AG08395 (cell line): ENCODE measurements around the gene FLRT2.

ENCODE experiments used
- DNase-seq: peaks from one replicate; pipeline ENCODE4 v3.0.0; 2012; ENCODE audit warnings: mixed read lengths, low spot score

The FLRT2 gene, protein sequence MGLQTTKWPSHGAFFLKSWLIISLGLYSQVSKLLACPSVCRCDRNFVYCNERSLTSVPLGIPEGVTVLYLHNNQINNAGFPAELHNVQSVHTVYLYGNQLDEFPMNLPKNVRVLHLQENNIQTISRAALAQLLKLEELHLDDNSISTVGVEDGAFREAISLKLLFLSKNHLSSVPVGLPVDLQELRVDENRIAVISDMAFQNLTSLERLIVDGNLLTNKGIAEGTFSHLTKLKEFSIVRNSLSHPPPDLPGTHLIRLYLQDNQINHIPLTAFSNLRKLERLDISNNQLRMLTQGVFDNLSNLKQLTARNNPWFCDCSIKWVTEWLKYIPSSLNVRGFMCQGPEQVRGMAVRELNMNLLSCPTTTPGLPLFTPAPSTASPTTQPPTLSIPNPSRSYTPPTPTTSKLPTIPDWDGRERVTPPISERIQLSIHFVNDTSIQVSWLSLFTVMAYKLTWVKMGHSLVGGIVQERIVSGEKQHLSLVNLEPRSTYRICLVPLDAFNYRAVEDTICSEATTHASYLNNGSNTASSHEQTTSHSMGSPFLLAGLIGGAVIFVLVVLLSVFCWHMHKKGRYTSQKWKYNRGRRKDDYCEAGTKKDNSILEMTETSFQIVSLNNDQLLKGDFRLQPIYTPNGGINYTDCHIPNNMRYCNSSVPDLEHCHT

DNA sequence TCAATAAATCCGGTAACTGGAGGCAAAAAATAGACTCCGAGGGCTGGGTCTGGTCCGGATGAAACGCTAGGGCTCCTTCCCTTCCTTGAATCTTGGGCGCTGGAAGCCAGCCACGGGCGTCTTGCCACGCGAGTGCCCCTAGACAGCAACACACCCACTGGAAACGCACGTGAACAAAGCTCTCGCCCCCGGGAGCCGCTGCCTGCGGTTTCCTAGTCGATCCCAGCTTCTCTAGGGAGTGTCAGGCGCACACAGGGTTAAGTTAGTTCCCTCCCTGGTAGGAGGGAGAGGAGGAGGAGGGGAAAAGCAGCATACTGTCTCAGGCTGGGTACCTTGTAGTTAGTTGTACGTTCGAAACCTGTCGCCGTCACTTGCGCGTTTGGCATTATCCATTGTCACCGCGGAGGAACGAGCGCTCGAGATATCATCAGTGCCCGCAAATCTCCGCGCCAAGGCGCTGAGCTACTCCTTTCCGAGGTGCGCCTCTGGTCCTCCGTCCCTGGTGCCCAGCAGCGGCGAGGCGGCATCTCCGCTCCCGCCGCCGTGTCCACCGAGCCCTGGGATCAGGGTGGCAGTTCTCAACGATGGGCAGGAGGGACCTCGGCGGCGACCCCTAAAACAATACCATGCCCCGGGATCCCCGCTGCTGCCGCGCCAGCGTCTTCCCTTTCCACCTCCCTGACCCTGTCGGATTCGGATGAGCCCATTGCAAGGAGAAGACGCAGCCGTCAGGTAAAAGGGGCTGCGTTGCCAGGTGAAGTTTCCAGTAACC lies at the start of gene FLRT2:
TSS of gene FLRT2 (plus strand) at position 342 of the 772 bp plus-strand sequence. CDS start 91,371 bp downstream, outside the sequence.
- DNase-seq = peak; percentile 57

DNA sequence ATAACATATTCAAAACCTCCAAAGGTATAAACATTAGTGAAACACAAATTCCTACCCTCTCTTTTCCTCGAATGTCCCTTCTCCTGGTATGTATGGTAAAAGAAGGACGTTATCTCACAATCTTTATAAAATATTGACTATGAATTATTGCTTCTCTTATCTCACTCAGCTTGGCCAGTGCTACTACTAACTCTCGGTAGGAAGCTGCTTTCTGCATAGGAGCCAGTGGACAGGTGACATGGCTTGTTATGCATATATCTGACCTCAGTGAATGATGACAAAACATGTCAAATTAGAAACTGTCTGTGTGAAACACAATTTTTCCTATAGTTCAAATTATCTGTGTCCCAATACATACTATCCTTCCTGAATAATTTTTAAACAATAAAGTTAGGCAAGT lies 48.5 kb upstream of the FLRT2 start:
- DNase-seq = no peak

DNA sequence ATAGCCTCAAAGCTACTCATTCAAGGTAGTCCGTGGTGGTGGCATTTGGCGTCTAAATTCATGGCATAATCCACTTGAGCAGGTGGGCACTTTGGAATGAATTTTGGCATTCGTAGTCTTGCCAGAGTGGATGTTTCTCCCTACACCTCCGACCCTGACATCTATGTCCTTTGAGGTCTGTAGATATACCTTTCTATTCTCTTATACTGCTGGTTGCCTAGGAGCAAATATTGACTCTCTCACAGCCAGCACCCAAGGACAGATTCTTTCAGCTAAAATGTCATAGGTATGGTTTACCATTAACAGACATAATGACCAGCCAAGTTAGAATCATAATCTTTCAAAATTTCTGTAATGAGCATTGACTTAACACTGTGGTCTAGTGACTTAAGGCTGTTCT lies 47.4 kb upstream of the FLRT2 start:
- DNase-seq = no peak

DNA sequence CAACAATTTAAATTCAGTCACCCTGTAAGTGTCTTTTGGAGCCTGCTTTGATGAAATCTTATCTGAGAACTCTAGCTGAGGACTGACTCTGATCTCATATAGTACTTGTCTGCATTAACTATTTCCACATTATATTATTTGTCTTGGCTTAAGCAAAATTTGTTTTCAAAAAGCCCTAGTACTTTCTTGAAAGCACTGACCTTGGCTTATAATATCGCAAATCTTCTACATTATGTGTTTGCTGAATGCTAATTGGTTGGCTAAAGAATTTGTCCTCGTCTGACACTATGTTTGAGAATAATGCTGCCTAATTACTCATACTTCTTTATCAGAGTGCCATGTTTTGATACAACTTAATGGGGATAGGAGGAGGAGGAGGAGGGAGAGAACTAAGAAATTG lies 46.9 kb upstream of the FLRT2 start:
- DNase-seq = no peak

DNA sequence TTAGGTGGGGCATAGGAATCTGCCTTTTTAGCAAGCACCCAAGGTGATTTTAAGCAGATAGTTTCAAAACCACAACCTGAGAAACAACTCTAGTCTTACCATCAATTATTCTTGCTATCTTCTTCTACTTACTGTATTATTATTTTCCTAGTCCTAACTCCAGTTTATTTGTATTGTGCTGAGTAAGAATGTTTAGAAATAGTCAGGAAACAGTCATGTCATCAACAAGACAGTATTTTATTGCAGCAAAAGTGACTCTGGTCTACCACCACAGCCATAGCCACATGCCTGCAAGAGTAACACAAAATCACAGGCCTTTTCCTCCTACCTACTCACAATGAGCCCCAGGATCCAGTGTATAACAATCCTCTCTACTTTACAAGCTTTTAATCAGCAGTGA lies 46.3 kb upstream of the FLRT2 start:
- no peak for DNase-seq

DNA sequence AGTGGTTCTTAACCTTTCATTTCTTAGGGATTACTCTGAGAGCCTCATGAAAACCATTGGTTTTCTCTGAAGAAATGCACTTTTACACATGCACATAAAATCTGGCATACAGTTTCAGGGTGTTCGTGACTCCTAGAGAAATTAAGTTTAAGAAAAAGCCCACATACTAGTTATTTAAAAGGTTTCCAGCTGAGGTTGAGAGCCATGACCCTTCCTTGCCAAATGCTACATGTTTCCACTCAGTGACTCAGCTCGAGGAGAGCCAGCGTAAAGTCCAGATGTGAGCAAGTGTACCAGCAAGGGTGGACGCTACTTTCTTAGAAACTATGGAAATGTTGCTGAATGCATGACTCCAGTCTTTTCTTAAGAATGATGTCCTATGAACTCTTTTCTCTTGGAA lies 42.7 kb upstream of the FLRT2 start:
- DNase-seq = peak; percentile 81

DNA sequence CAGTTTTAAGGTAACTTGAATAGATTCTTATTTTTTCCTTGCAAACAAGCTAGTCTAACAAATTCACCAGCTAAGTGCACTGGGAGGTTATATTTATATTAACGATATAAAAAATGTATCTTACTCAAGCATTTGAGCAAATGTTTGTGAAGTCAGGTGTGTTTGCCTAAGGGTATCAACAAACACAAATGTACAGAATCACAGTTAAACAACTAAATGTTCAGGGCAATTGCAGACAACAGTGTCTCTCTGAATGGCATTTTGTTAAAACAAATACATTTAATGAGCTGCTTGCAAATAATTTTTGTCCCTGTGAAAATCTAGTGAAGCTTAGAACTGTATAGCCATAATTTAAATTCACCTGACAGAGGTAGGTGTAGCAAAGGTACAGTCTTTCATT lies 28.2 kb upstream of the FLRT2 start:
- no peak for DNase-seq

DNA sequence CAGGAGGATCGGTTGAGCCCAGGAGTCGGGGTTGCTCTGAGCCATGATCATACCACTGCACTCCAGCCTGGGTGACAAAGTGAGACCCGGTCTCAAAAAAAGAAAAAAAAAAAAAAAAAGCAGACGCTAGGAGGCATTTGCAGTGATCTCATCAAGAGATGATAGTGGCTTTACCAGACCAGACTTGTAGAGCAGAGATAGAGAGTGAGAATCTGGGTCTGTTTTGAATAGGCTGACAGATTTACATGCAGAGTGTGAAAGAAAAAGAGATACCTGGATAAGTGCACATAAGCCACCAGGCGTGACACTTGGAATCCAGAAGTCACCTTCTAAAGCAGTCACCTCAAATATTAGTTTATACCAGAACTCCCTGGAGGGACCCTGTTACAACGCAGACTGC lies 21.1 kb upstream of the FLRT2 start:
- DNase-seq = no peak

DNA sequence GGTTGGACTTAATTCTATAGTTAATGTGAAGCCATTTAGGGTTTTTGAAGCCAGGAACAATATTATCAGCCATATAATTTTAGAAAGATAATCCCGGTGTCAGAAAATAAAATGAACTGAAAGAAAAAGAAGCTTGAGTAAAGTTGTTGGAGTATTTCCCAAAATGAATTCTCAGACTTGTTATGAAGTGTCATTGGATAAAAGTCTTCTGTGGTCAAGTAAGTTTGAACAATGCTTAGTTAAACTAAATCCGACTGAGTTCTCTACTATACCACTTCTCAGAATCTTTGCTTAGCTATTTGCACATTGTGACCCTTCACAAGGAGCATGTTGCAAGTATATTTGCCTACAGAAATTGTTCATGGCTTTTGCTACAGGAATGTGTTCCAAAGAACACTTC lies 17.5 kb upstream of the FLRT2 start:
- DNase-seq = no peak

DNA sequence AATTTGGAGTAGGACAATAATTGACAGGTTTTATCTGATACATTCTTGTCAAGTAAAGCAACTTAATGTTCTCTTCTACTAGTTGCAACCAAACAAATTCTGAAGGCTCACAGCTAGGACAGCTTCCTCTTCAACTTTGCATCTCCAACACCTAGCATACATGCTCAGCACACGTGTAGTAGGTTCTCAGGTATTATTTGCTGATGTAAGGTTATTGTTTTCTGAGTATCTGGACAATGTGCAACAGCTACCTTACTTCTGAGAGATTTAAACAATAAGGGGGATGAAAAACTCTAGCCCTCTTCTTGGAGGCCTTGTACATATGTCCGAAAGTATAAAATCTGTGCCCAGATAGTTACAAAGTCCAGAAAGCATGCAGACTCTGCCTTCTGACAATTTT lies 15.5 kb upstream of the FLRT2 start:
- no peak for DNase-seq

DNA sequence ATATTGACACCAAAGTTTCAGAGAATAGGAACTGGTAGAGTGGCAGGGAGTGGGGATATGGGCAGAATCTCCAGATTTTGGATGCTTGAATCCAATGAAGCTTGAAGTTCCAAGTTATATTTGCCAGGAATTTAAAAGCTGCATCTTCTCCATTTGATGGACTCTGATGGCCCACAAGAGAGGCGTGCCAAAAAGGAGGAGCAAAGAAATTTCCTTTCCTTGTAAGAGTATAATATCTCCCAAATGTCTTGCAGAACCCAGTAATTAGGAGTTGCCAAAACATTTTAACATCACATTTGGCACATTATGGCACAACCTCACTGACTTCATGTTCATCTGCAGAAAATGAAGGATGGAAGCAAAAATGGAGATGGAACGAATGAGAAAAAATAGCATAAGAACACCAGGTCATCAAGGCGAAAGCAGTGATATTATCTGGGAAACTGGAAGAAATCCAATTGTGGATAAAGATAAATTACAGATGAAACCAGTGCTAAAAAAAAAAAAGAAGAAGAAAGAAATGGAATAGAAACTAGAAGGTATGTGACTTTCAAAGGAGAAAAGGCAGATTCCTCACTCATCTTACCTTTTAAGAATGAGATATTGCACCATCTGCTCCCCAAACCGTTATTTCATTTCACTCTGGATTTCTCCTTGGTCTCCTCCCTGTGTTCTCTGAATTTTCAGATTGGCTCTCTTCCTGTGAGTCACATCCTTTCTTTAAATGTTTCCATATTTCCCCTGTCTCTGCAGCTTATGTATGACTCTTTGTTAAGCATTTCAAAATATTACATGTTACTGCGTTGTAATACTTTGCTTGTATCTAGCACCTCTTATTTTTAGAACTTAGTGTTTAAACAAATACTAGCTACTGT lies 13.5 kb upstream of the FLRT2 start:
- peak; percentile 83 for DNase-seq

DNA sequence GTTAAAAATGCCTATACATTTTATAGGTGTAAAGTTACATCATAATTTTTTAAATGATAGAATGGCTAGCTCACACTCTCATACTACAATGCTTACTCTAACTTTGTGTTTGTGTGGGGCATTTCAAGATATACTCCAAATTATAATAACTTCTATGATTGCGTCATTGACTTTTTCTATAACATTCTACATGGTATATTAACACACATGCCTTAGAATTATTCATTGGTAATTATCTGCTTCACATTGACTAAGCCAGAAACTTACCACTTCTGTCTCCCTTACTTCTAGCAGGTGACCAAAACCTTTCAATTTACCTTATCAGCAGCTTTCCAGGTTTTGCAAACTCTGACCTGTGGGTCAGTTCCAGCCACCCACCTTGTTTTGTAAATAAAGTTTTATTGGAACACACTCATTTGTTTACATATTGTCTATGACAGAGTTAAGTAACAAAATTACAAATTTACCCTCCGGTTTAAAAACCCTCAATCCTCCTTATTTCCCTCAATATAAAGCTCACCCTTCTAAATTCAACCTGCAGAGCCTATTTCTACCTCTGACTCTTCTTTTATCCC lies 12.7 kb upstream of the FLRT2 start:
- no peak for DNase-seq

DNA sequence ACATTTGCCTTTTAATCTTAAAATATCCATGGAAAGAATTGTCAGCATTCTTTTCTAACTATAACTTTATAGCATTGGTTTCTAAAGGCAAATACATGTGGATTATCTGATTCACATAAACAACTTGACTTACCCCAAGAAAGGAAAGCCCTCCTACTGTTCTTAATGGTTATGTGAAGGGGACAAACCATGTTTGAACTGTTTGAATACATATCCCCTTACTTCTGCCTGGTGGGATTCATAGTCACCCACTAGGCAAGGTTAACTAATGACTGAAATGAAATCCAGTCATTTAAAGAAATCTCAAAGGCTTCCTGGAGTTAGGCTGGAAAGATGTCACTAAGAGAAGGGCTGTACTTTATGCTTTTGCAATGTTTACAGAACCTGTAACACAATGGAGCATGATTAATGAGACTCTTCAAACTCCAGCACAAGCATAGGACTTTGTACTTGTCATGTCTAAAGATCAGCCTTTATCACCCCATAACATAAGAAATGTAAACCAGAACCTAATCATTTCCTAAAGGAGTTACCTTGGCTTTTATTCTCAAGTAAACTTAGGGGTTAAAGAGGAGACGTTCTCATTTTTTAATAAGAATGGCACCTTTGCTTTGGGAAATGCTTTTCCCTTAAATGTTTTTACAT lies 10.2 kb upstream of the FLRT2 start:
- DNase-seq = no peak

DNA sequence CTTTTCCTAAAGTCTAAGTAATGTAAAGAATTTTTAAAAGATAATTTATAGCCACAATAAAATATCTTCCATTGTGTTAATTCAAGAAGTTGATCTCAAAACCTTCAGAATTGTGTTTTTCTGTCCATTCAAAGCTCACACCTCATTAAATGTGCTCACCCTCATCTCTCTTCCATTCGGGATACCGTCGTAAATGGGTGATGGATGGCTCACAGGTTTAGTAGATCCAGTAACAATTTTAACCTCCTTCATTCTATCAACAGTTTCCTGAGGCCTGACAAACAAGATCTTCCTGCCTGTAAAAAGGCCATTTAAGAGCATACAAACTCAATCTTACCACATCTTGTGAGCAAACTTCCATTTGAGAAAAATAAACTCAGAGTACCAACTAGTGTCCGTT lies 9.4 kb upstream of the FLRT2 start:
- no peak for DNase-seq

DNA sequence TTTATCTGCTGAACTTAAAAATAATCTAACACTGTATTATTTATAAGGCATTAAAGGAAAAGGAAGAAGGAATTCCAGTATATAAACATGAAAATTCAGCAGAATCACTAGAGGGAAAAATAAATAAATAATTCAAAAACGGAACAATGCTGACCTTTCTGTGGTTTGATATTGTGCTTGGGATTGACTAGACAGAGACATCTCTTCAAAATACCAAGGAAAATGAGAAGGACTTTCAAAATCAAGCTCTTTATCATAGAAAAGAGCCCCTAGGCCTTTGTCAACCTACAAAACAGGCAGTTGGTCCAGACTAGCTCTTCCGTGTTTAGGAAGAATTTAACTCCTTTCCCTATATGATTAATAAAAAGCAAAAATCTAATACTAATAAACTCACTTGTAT lies 6.3 kb upstream of the FLRT2 start:
- DNase-seq = no peak

DNA sequence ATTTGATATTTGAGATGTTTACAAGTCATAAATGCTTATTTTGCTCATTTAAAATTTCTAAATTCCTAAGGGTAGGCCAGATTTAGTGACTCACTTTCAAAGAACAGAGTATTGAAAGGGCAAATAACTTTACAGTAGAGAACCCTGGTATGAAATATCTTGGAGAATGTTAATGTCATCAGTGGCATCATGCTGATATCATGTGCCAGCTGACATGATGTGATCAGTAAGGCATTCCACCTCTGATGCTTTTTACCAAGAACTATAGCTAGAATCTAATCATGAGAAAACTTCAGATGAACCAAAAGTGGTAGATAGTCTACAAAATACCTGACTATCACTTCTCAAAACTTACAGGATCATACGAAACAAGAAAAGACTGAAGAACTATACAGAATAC lies 2.9 kb upstream of the FLRT2 start:
- DNase-seq = peak; percentile 48

DNA sequence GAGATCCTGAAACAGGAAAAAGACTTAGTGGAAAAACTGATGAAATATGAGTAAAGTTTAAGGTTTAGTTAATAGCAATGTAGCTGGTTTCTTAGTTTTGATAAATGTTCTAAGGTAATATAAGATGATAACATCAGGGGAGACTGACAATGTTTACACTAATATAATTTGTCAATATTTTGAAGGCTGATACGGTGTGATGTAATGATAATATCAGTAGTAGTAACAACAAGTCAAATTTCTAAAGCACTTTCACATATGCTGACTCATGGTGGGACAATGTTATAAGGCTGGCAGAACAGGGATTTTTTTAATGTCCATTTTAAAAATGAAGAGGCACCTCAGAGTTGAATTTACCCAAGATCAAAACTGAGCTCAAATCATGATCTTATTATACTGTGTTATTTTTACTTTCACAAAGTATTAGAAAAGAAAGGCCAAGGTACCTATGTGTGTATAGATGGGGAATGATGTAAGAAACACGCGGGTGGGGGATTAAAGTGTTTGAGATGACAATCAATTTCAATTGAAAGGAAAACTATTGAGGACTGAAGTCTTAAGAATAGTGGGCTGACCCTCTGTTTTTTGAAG lies 2.4 kb upstream of the FLRT2 start:
- DNase-seq = no peak

DNA sequence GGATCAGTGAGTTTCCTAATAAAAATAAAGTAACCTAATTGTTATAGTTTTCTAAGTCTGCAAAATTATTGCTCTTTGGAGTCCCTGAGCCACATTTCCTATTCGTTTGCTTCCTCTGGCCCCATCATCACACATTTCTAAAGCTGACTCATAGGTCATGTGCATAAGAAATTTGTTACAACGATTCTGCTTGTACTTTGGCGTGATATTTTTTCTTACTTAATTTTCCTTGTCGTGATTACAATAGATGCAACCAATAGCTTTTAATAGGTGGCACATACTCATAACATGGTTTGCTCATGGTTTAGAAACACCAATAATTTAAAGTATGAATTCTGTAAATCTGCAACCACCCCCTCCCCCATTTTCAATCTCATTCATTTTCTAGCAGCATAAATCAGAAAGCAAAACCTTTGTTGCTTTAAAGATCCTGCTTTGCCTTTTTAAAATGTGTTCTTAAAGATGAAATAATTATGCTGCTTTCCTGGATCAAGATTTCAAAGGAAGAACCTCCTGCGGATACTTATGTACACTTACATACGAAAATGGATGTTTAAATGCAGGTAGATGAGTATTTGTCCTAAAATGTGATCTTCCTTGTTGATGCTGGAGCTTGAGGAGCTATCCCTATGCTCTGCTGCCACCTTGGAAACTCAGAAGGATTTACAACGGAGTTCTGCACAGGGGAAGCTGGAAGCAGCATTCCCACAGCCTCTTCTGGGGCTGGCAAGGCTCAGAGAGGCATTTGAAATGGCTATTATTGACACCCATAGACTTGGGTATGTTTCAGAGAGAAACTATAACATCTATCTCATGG lies 1.7 kb upstream of the FLRT2 start:
- DNase-seq = peak; percentile 60

DNA sequence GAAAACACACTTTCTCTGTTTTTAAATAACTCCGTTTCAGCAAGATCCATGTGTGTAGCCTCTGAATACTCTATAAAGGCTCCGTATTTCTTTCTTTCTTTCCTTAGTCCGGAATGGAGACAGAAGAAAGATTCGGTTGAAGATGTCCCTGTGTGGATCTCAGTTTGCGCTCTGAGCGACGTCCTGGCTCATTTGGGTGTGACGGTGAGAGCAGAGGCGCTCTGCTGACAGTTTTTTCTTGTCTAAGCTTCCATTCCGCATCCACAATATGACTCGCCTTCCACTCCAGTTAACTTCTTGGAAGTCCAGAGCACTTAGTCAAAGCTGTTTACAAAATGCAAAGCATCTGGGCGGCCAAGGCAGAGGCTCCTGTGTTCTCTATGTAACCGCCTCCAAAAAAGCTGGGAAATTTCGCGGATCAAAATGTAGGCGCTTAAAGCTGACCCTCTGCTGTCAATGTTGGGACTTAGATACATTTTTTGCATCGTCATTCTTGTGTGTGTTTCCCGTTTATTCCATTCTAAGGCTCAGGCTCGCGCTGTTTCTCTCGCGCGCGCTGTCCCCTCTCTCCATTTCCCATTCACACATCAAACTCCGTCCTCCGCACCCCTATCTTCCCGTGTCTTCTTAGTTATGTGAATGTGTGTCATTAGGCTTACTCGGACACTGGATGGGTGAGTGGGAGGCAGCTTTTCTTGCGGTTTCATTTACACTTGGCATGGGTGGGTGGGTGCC lies 880 bp upstream of the FLRT2 start:
- peak; percentile 40 for DNase-seq
